Skeletal muscle tissue (tissue), 4 donors: ENCODE results near the gene PLCB1. TPM values are rescaled to one million over a fixed set of nuclear protein-coding genes. Genes with fewer than 3 reads are reported as not detected.

ENCODE experiments used
- H3K27ac ChIP-seq: one replicate; pipeline ENCODE4 v1.7.0; 2013; ENCODE audit warnings: mild to moderate bottlenecking, low read depth, low read length, inconsistent platforms
- H3K27me3 ChIP-seq, 3 donors: one replicate each; pipeline ENCODE4 v1.7.0; 2013; ENCODE audit warnings: low read length in 3 of 3; ENCODE audit not compliant: control insufficient read depth in 3 of 3, insufficient read depth in 3 of 3
- H3K36me3 ChIP-seq, 3 donors: one replicate each; pipeline ENCODE4 v1.7.0; 2013; ENCODE audit warnings: low read length in 3 of 3; ENCODE audit not compliant: control insufficient read depth in 3 of 3, insufficient read depth in 3 of 3
- H3K4me1 ChIP-seq, 3 donors: one replicate each; pipeline ENCODE4 v1.7.0; 2013; ENCODE audit warnings: low read length in 3 of 3, mild to moderate bottlenecking in 3 of 3; ENCODE audit not compliant: control insufficient read depth in 3 of 3, insufficient read depth in 3 of 3
- H3K4me3 ChIP-seq, 3 donors: one replicate each; pipeline ENCODE4 v1.7.0; 2013; ENCODE audit warnings: low read length in 3 of 3
- H3K9ac ChIP-seq, 3 donors: one replicate each; pipeline ENCODE4 v1.7.0; 2013; ENCODE audit warnings: low read length in 3 of 3, mild to moderate bottlenecking in 3 of 3, moderate library complexity in 2 of 3, low read depth in 1 of 3
- H3K9me3 ChIP-seq, 3 donors: one replicate each; pipeline ENCODE4 v1.7.0; 2013; ENCODE audit warnings: low read length in 3 of 3; ENCODE audit not compliant: control insufficient read depth in 3 of 3
- total RNA-seq: library from RNA; depleted of rRNA; stranded (reverse); fragments of >200 nt; gene quantifications from one replicate; pipeline ENCODE4 v1.2.3, GENCODE V29; 2014
- donor health status: Osteomylitis.

Gene PLCB1
- total RNA-seq, 1 donor from 2014 or later: 13.0 TPM

DNA sequence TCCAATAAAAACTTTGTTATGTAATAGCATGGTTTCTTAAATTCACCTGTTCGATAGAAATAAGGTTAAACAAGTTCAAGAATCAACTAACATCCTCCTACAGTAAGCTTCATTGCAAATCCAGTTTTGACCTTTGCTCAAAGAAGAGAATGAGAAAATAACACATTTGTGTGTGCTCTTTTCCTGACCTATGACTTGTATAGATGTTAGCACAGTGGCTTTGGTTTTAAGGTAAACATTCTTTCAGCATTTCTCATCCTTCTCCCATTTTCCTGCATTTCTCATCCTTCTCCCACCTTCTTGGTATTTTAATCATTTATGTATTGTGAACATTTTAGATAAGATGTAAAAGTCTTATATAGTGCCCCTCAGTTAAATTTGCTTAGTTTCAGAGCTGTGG lies 73.9 kb downstream of the PLCB1 start:
- Histone ChIP-seq H3K9ac (no peak overlapping the region), H3K4me3 (no peak overlapping the region), H3K36me3 (no peaks in the 10 kb centered on the region), H3K4me1 (no peaks in the 10 kb centered on the region), H3K27me3 (no peaks in the 10 kb centered on the region), H3K9me3 (no peaks in the 10 kb centered on the region), H3K27ac (no peak overlapping the region)

DNA sequence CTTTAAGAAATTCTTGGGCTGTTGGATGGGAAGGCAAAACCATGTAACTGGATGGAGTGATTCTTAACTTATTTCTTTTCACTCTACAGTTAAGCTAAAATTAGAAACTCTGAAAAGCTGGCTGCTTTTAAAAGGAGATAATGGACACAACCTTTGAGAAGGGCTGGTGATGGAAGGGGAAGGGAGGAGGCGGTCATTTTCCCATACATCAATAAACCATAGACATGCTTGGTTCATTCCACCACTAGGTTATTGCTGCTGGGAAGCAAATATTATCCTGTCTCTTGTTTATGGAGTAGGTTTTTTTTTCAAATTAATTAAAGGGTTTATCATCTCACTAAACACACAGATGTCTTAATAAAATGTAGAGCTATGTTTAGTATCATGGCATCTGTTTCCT lies 76.2 kb downstream of the PLCB1 start:
- no peaks in the 10 kb centered on the region for H3K27me3 ChIP-seq
- no peak overlapping the region for H3K4me3 ChIP-seq
- no peaks in the 10 kb centered on the region for H3K36me3 ChIP-seq
- no peaks in the 10 kb centered on the region for H3K9me3 ChIP-seq
- no peak overlapping the region for H3K9ac ChIP-seq
- no peak overlapping the region for H3K27ac ChIP-seq
- H3K4me1 ChIP-seq: no peaks in the 10 kb centered on the region

DNA sequence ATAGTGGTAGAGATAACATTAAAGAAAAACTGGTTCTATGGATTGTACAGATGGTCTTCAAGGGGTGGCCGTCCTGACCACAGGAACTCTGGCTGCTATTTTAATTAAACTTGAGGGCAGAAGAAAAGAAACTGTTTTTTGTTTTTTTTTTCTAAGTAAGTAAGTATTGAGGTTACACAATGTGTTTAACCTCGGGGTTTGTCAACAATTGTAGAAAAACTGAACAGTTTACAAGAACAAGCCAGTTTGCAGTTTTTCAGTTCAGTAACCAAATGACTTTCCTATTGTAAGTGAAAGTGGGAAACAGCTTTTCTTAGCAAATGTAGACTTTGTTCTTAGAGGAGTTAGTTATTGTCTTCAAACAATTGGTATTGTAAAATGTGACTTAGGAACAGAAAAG lies 77.0 kb downstream of the PLCB1 start:
- no peaks in the 10 kb centered on the region for H3K4me1 ChIP-seq
- H3K27ac ChIP-seq: no peak overlapping the region
- H3K36me3 ChIP-seq: no peaks in the 10 kb centered on the region

DNA sequence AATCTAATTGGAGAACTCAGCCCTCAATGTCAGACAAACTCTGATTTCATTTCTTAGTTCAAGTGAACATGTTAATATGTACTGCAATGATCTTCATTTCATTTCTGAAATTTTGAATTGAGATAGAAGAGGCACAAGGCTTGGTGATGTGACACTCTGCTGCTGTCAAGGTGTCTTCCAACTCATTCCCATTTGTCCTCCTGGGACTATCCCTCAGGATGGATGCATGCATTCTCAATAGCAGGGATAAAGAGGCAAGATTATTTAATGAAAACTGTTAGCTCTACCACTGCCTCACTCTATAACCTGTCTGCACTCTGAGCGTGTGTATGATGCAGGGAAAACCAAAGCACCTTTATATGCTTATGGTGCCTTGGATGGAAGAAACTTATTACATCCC lies 78.7 kb downstream of the PLCB1 start:
- H3K36me3 ChIP-seq: no peaks in the 10 kb centered on the region
- H3K4me1 ChIP-seq: peaks cover 0 to 5% (median 3%) of the 10 kb centered on the region in 3 donors
- H3K4me3 ChIP-seq: no peak overlapping the region
- no peak overlapping the region for H3K9ac ChIP-seq
- no peaks in the 10 kb centered on the region for H3K9me3 ChIP-seq
- H3K27me3 ChIP-seq: no peaks in the 10 kb centered on the region
- no peak overlapping the region for H3K27ac ChIP-seq

More for the DNA sequence above, 77.0 kb downstream of the PLCB1 start:
- Histone ChIP-seq H3K4me3 (no peak overlapping the region), H3K27me3 (no peaks in the 10 kb centered on the region), H3K9me3 (no peaks in the 10 kb centered on the region), H3K9ac (no peak overlapping the region)

DNA sequence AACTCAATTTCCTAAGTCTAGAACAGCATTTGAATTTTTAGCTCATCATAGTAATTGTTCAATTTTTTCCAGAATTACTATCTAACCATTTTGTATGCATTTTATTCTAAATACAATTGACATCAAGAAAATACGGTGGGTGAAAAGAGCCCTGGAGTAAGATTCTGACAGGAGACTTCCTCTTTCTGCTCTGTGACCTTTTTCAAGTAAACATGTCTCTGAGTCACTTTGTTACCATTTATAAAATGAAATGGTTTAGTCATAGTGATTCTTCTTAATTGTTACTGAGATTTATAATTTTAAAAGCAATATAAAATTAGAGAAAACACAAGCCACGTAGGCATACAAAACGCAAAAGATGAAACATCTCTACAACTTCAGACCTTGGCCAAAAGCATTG lies 80.2 kb downstream of the PLCB1 start:
- Histone ChIP-seq H3K27ac (no peak overlapping the region), H3K36me3 (no peaks in the 10 kb centered on the region), H3K4me1 (peaks cover 0 to 5% (median 3%) of the 10 kb centered on the region in 3 donors), H3K9ac (no peak overlapping the region), H3K4me3 (no peak overlapping the region), H3K27me3 (no peaks in the 10 kb centered on the region), H3K9me3 (no peaks in the 10 kb centered on the region)

DNA sequence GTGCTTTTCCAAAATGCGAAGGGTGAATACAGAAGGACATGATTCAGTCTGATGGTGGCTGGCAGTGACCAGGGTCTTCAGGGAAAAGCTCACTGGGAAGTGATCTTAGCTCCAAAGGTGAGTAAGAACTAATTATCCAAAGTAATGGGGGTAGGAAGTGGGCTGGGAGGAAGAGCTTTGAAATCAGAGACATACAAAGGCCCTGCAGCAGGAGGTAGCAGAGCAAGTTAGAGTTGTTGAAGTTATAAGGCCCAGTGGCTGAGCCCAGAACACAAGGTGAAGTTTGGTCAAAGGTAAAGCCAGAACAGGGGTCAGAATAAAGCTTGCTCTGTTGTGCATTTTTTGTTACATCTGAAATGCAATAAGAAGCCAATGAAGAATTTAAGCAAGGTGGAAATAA lies 81.2 kb downstream of the PLCB1 start:
- H3K4me1 ChIP-seq: peaks cover 0 to 5% (median 3%) of the 10 kb centered on the region in 3 donors
- no peaks in the 10 kb centered on the region for H3K27me3 ChIP-seq
- H3K36me3 ChIP-seq: no peaks in the 10 kb centered on the region
- H3K9me3 ChIP-seq: no peaks in the 10 kb centered on the region
- H3K9ac ChIP-seq: no peak overlapping the region
- peak overlapping the region; percentile 28 for H3K27ac ChIP-seq
- H3K4me3 ChIP-seq: no peak overlapping the region

DNA sequence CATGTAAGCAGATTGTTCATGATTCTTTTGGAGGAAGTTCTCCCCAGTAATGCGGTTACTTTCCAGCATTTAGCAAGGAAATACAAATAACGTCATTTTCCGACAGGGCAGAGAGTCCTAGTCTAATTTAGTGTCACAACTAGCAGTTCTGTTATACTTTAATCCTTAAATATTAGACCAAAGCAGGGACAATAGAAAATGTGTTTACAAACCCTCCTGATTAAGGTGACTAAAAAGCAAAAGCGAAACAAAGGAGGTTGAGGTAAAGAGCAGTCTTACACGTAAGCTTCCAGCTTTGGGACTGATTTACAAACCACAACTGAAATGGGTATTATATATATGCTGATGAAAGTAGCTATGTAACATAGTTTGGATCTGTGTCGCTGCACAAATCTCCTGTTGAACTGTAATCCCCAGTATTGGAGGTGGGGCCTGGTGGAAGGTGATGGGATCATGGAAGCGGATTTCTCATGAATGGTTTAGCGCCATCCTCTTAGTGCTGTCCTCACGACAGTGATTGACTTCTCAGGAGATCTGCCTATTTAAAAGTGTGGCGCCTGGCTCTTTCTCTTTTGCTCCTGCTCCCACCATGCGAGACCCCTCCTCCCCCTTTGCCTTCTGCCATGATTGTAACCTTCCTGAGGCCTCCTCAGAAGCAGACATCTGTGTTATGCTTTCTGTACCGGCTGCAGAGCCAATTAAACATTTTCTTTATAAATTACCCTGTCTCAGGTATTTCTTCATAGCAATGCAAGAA lies 81.9 kb downstream of the PLCB1 start:
- no peak overlapping the region for H3K4me3 ChIP-seq
- H3K4me1 ChIP-seq: peaks cover 0 to 5% (median 3%) of the 10 kb centered on the region in 3 donors
- no peaks in the 10 kb centered on the region for H3K36me3 ChIP-seq
- H3K27me3 ChIP-seq: no peaks in the 10 kb centered on the region
- no peak overlapping the region for H3K9ac ChIP-seq
- H3K27ac ChIP-seq: peak overlapping the region; percentile 28
- H3K9me3 ChIP-seq: no peaks in the 10 kb centered on the region

DNA sequence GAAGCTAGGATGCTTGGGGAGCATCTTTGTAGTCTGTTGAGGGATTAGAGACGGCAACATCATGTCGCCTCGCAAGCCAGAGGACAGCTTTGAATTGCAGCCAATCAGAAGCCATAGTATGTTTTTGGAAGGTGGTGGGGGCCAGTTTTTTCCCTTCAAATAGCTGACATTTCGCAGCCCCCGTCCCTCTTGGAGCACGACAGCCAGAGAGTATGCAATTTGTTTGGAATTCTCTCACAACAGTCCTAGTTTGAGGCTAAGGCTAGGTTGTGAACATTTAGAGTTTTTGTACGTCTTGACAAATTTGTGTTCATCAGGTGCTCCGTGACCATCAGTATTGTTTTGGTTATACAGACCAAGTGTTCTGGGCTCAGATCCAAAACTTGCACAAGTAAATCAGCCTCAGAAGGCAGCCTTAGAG lies 83.3 kb downstream of the PLCB1 start:
- Histone ChIP-seq H3K9me3 (no peaks in the 10 kb centered on the region), H3K36me3 (no peaks in the 10 kb centered on the region), H3K4me3 (no peak overlapping the region), H3K9ac (no peak overlapping the region), H3K27me3 (no peaks in the 10 kb centered on the region), H3K4me1 (peaks cover 0 to 5% (median 3%) of the 10 kb centered on the region in 3 donors), H3K27ac (no peak overlapping the region)

DNA sequence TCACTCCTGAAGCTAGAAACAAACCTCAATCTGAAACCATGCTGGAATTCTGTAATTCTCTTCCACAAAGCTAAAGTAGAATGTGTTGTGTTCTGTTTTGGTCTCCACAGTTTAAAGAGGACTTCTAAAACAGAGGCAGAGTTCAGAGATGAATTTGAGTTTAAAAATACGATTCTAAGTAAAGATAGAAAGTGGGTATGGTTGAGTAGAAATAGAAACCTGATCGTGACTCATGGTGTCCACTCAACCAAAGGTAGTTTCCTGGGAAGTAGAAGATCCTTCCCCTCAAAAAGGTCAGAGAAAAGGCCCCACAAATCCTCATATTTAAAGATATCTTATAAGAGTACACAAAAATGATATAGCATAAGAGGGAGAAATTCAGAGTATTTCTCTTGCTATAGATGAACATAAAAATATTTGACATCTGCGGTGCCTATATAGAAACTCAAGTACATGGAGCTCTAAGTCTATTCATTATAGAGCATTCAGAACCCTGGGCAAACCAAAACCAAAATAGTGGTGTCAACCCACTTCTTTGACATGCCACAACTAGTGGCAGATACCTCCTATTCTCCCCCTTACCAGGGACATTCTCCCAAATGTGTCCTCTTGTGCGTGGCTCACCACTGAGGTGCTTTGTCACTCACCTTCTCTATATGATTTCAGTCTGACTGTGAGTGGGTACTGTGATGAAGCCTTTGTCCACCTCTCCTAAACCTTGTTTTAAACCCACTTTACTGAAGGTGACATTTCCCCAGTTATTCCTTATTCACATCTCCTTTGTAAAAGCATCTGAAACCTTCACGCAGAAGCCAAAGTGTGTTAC lies 84.5 kb downstream of the PLCB1 start:
- Histone ChIP-seq H3K9me3 (no peaks in the 10 kb centered on the region), H3K4me1 (peaks cover 0 to 5% (median 3%) of the 10 kb centered on the region in 3 donors), H3K36me3 (no peaks in the 10 kb centered on the region), H3K27me3 (no peaks in the 10 kb centered on the region), H3K27ac (no peak overlapping the region), H3K9ac (no peak overlapping the region), H3K4me3 (no peak overlapping the region)

DNA sequence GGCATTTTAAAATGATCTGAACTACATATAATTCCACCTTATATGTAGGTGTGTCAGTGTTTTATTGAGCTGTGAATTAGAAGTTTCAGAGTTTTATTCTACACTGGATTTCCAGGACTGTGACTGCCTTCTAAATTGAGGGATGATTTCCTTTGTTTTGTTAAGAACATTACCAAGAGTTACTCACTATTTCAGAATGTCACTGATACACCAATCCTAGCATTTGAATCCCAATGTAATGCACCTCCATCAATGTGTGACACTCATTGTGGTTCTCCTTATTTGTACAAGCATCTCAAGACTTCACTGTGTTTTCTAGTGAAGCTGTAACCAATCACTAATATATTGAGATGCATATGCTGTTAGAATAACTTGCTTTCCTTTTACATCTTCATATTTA lies 86.8 kb downstream of the PLCB1 start:
- Histone ChIP-seq H3K27ac (no peak overlapping the region), H3K9me3 (no peaks in the 10 kb centered on the region), H3K27me3 (no peaks in the 10 kb centered on the region), H3K9ac (no peak overlapping the region), H3K4me1 (peaks cover 0 to 5% (median 3%) of the 10 kb centered on the region in 3 donors), H3K4me3 (no peak overlapping the region), H3K36me3 (no peaks in the 10 kb centered on the region)
